ENCODE measurements around the gene VAV3. TPM values are rescaled to one million over a fixed set of nuclear protein-coding genes. Genes with fewer than 3 reads are reported as not detected.
"Not testable (repeated sequence)": the region's sequence is repeated elsewhere in the genome, so short reads cannot be mapped to it uniquely, and the experiment has no call there.

VAV3 gene
- total and polyA plus RNA-seq, 2 donors from 2014 or later = 61.6 to 87.5 TPM

- FAIRE-seq = no peak
These were observed 261.9 kb downstream of the VAV3 start for GRCh38 chr1:107702946-107703571.

GRCh38 chr1:107700651-107701050, 264.3 kb downstream of the VAV3 start:
- H3K36me3 ChIP-seq (ENCODE audit: control insufficient read depth in 2 of 3, insufficient read depth in 3 of 3, low read length in 3 of 3); H3K9me3 ChIP-seq (ENCODE audit: control insufficient read depth in 2 of 3, insufficient read depth in 1 of 3, low read length in 3 of 3); H3K9ac ChIP-seq (ENCODE audit: low read length in 3 of 3); intact Hi-C loops (cut with DNase I); H3K4me3 ChIP-seq (ENCODE audit: low read length in 3 of 3); H3K4me1 ChIP-seq (ENCODE audit: control insufficient read depth in 2 of 3, insufficient read depth in 2 of 3, low read depth in 1 of 3, low read length in 3 of 3); DNase-seq; H3K27ac ChIP-seq (ENCODE audit: low read depth in 2 of 2, low read length in 2 of 2); H3K27me3 ChIP-seq (ENCODE audit: control insufficient read depth, insufficient read depth, low read length); FAIRE-seq: not testable (repeated sequence)

More at GRCh38 chr1:107702946-107703571, 261.9 kb downstream of the VAV3 start:
- no peaks in the 10 kb centered on the region for H3K9me3 ChIP-seq (ENCODE audit: control insufficient read depth in 2 of 3, insufficient read depth in 1 of 3, low read length in 3 of 3)
- no peak overlapping the region for H3K9ac ChIP-seq (ENCODE audit: low read length in 3 of 3)
- no peak for TF ChIP-seq CTCF (IDR thresholded peaks at IDR 0.05; ENCODE audit: borderline replicate concordance, extremely low read depth, insufficient read depth)
- intact Hi-C loops (cut with DNase I) = no loop called here
- H3K36me3 ChIP-seq (ENCODE audit: control insufficient read depth in 2 of 3, insufficient read depth in 3 of 3, low read length in 3 of 3) = no peaks in the 10 kb centered on the region
- DNase-seq = no peak
- no peak overlapping the region for H3K4me3 ChIP-seq (ENCODE audit: low read length in 3 of 3)
- H3K27me3 ChIP-seq (ENCODE audit: control insufficient read depth, insufficient read depth, low read length) = no peaks in the 10 kb centered on the region
- no peak overlapping the region for H3K27ac ChIP-seq (ENCODE audit: low read depth in 2 of 2, low read length in 2 of 2)
- H3K4me1 ChIP-seq (ENCODE audit: control insufficient read depth in 2 of 3, insufficient read depth in 2 of 3, low read depth in 1 of 3, low read length in 3 of 3) = no peaks in the 10 kb centered on the region

- no peak overlapping the region for H3K4me3 ChIP-seq (ENCODE audit: low read length in 3 of 3)
- DNase-seq = no peak
- H3K9ac ChIP-seq (ENCODE audit: low read length in 3 of 3) = no peak overlapping the region
- H3K36me3 ChIP-seq (ENCODE audit: control insufficient read depth in 2 of 3, insufficient read depth in 3 of 3, low read length in 3 of 3) = no peaks in the 10 kb centered on the region
- peaks cover 0 to 9% (median 0%) of the 10 kb centered on the region in 3 donors for H3K4me1 ChIP-seq (ENCODE audit: control insufficient read depth in 2 of 3, insufficient read depth in 2 of 3, low read depth in 1 of 3, low read length in 3 of 3)
- intact Hi-C loops (cut with DNase I) = no loop called here
- FAIRE-seq = no peak
- H3K9me3 ChIP-seq (ENCODE audit: control insufficient read depth in 2 of 3, insufficient read depth in 1 of 3, low read length in 3 of 3) = no peaks in the 10 kb centered on the region
- no peak overlapping the region for H3K27ac ChIP-seq (ENCODE audit: low read depth in 2 of 2, low read length in 2 of 2)
- TF ChIP-seq CTCF (IDR thresholded peaks at IDR 0.05; ENCODE audit: borderline replicate concordance, extremely low read depth, insufficient read depth) = no peak
- H3K27me3 ChIP-seq (ENCODE audit: control insufficient read depth, insufficient read depth, low read length) = no peaks in the 10 kb centered on the region
These were observed 266.8 kb downstream of the VAV3 start for GRCh38 chr1:107698161-107698560.

GRCh38 chr1:107695341-107695740, 269.6 kb downstream of the VAV3 start:
- FAIRE-seq (no peak), DNase-seq (no peak)
- Histone ChIP-seq H3K27ac (ENCODE audit: low read depth in 2 of 2, low read length in 2 of 2) (no peak overlapping the region), H3K4me1 (ENCODE audit: control insufficient read depth in 2 of 3, insufficient read depth in 2 of 3, low read depth in 1 of 3, low read length in 3 of 3) (peaks cover 0 to 17% (median 0%) of the 10 kb centered on the region in 3 donors), H3K9ac (ENCODE audit: low read length in 3 of 3) (no peak overlapping the region), H3K9me3 (ENCODE audit: control insufficient read depth in 2 of 3, insufficient read depth in 1 of 3, low read length in 3 of 3) (no peaks in the 10 kb centered on the region), H3K36me3 (ENCODE audit: control insufficient read depth in 2 of 3, insufficient read depth in 3 of 3, low read length in 3 of 3) (no peaks in the 10 kb centered on the region), H3K27me3 (ENCODE audit: control insufficient read depth, insufficient read depth, low read length) (no peaks in the 10 kb centered on the region), H3K4me3 (ENCODE audit: low read length in 3 of 3) (no peak overlapping the region)
- no peak for TF ChIP-seq CTCF (IDR thresholded peaks at IDR 0.05; ENCODE audit: borderline replicate concordance, extremely low read depth, insufficient read depth)
- intact Hi-C loops (cut with DNase I) = no loop called here
